ENCODE results near the gene AP1G1.
"Not testable (repeated sequence)": the region's sequence is repeated elsewhere in the genome, so short reads cannot be mapped to it uniquely, and the experiment has no call there.

Gene AP1G1

DNA sequence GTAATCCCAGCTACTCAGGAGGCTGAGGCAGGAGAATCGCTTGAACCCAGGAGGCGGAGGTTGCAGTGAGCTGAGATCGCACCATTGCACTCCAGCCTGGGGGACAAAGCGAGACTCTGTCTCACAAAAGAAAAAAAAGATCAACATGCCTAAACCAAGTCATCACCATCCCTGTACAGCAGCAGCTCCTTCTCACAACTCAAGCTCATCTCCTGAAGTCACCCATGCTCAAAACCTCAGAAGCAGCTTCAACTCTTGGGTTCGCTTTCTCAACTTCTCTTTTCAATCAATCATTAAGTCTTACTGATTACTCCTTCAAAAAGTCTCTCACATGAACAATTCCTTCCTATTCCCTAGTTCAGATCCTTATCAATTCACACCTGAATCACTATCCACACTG lies 115.5 kb downstream of the AP1G1 start:
- no peak for DNase-seq

DNA sequence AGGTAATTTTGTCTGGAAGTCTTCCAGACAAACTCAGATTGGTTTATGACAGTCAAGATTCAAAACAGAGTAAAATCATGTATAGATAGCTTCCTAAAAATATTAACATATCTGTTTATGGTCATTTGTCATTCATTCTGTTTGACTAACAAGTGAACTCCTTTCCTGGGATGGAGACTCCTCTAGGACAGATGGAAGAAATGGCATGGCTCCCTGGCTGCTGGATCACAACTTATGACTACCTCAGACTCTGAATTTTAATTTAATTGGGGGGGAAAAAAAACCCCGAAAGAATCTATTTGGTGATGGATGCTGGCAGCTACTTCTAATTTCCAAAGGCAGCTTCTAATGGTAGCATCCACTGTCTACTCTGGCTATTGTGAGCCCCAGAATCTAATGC lies 118.7 kb downstream of the AP1G1 start:
- no peak for DNase-seq

DNA sequence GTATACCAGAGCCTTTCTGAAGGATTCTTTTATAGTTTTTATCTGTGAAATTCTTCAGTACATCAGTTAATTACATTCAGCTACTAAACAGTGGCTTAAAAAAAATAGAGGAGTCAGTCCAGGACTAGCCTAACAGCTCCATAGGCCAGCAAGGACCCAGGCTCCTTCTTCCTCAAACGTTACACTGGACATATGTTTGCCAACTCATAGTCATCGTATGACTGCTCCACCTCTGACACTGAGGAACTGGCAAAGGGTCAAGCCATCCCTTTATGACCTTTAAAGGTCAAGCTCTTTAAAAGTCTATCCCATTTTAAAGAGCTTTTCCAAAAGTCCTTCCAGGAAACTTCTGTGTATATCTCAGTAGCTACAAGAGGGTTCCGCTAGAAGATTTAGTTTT lies 120.8 kb downstream of the AP1G1 start:
- DNase-seq, result no peak

DNA sequence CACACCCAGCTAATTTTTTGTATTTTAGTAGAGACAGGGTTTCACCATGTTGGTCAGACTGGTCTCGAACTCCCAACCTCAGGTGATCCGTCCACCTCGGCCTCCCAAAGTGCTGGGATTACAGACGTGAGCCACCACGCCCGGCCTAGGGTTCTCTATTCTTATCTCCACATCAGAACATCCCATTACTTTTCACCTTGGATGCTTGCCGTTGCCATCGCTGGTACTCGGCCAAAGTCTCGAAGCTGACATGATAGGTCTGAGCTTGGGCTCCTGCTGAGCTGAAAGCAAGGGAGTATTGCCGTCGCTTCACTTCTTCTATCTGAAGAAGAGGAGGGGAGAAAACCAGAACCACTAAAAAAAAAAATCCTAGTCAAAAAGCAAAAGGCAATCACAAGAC lies 124.4 kb downstream of the AP1G1 start:
- not testable (repeated sequence) for DNase-seq

DNA sequence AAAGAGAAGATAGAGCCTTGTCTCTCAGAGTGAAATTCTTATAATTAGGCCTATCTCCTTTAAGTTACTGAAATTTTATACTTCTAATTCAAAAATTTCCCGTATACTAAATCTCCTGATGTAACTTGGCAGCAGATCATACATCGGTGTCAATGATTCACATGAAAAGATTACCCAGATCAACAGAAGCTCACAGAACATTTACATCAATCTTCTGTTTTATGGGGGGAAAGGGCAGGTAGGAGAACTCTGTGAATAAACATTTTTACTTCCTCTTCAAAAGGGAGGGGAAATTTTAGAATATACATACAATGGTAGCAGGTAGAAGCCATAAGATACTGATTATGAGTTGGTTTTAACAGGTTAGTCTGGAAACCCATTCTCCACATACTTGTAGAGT lies 127.3 kb downstream of the AP1G1 start:
- no peak for DNase-seq
